ENCODE results near the gene ARID5B.

DNA sequence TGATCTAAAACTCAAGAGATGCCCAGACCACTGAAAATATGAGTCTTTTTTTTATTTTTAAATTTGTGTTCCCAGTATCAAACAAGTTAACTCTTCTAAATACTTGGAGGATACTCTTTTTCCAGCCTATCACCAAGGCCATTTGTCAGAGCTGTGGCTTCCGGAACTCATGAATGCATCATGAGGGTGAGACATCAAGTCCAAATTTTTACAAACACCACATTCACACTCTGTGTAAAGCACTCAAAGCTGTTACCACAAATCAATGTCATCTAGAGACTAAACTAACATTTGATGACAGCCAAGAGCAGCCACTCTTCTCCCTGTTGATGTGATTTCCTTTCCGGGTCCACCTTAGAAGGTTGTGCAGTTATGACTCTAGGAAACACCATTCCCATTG is 43.8 kb upstream of the ARID5B start:
- TF ChIP-seq, protein P1, sequence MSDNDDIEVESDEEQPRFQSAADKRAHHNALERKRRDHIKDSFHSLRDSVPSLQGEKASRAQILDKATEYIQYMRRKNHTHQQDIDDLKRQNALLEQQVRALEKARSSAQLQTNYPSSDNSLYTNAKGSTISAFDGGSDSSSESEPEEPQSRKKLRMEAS (IDR thresholded peaks at IDR 0.05; ENCODE audit: insufficient read depth, insufficient read length), result no peak
- TF ChIP-seq EZH2 (IDR thresholded peaks at IDR 0.05; ENCODE audit: borderline replicate concordance, low read depth, low read length, severe bottlenecking), result no peak

All from endothelial cell of umbilical vein (primary cell).